Liver (tissue), 3 donors: ENCODE results near the gene RER1.

Experiments used
- ATF3 ChIP-seq: IDR thresholded peaks from 2 replicates; pipeline ENCODE4 v1.6.1; 2016; ENCODE audit warnings: antibody characterized with exemption
- CTCF ChIP-seq: fragments of 150-350 bp; IDR thresholded peaks from 2 replicates; pipeline ENCODE4 v1.5.1; 2017; ENCODE audit warnings: improper control_type of control experiment, low read depth, low read length; ENCODE audit not compliant: missing input control
- EGR1 ChIP-seq, 2 donors: IDR thresholded peaks; 2 replicates each; pipeline ENCODE4 v1.6.1; 2016 to 2018; ENCODE audit warnings: antibody characterized with exemption in 2 of 2, low read depth in 2 of 2
- FOXA1 ChIP-seq: IDR thresholded peaks from 2 replicates; pipeline ENCODE4 v1.6.1; 2016; ENCODE audit warnings: antibody characterized with exemption
- MAX ChIP-seq: IDR thresholded peaks from 2 replicates; pipeline ENCODE4 v1.6.1; 2016; ENCODE audit warnings: antibody characterized with exemption
- NR2F2 ChIP-seq: IDR thresholded peaks from 2 replicates; pipeline ENCODE4 v1.6.1; 2016; ENCODE audit warnings: antibody characterized with exemption
- RAD21 ChIP-seq, 2 donors: IDR thresholded peaks; 2 replicates each; pipeline ENCODE4 v1.6.1; 2016; ENCODE audit warnings: antibody characterized with exemption in 2 of 2, mild to moderate bottlenecking in 2 of 2
- REST ChIP-seq: IDR thresholded peaks from 2 replicates; pipeline ENCODE4 v1.6.1; 2016; ENCODE audit warnings: antibody characterized with exemption, mild to moderate bottlenecking
- RXRA ChIP-seq, 2 donors: IDR thresholded peaks; 2 replicates each; pipeline ENCODE4 v1.6.1; 2017 to 2018; ENCODE audit warnings: antibody characterized with exemption in 2 of 2, mild to moderate bottlenecking in 1 of 2
- SP1 ChIP-seq: IDR thresholded peaks from 2 replicates; pipeline ENCODE4 v1.6.1; 2018; ENCODE audit warnings: antibody characterized with exemption, mild to moderate bottlenecking
- TAF1 ChIP-seq: conservative IDR thresholded peaks from 2 replicates; pipeline ENCODE4 v1.6.1; 2016; ENCODE audit warnings: antibody characterized with exemption, mild to moderate bottlenecking
- YY1 ChIP-seq: IDR thresholded peaks from 2 replicates; pipeline ENCODE4 v1.6.1; 2016; ENCODE audit warnings: antibody characterized with exemption, mild to moderate bottlenecking
- ZBTB33 ChIP-seq: IDR thresholded peaks from 2 replicates; pipeline ENCODE4 v1.6.1; 2016; ENCODE audit warnings: antibody characterized with exemption
- donor health status: healthy.
- donor health status: healthy.

GRCh38 chr1:2407166-2407990 lies 15.7 kb downstream of the RER1 start:
- TF ChIP-seq CTCF (no peak), RXRA (IDR thresholded peaks at IDR 0.05) (no peak), MAX (no peak), YY1 (no peak), NR2F2 (no peak), ZBTB33 (no peak), ATF3 (no peak), TAF1 (no peak), RAD21 (IDR thresholded peaks at IDR 0.05) (no peak), FOXA1 (no peak), EGR1 (IDR thresholded peaks at IDR 0.05; ENCODE audit: low read depth in 2 of 2) (no peak), REST (no peak), SP1 (no peak)
